Measurements from ENCODE around the gene CRISPLD2. TPM values are rescaled to one million over a fixed set of nuclear protein-coding genes. Genes with fewer than 3 reads are reported as not detected.

The CRISPLD2 gene
- total RNA-seq, 1 donor from 2014 or later, result not detected

DNA sequence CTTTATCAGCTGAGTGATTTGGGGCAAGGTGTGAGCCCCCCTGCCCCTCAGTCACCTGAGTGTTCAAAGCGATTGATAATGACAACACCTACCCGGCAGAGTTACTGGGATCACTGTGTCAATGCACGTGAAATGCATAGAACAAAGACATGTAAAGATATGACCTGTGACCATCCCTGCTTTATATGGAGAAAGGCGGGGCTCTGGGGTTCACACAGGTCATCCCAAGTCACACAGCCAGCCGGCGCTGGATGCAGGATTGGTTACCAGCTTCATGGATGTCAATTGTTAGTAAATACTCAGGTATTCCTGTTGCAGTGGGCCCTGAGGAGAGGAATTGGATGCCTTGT, 64.4 kb downstream of the CRISPLD2 start:
- no peaks in the 10 kb centered on the region for H3K36me3 Mint-ChIP-seq (ENCODE audit: low read depth)
- H3K27ac Mint-ChIP-seq, result no peak overlapping the region
- no peak overlapping the region for H3K4me3 Mint-ChIP-seq
- intact Hi-C loops (cut with micrococcal nuclease), result no loop called here
- DNase-seq (ENCODE audit: low spot score), result no peak
- no peaks in the 10 kb centered on the region for H3K4me1 Mint-ChIP-seq (ENCODE audit: low read depth)
- peaks cover 12% of the 10 kb centered on the region for H3K27me3 Mint-ChIP-seq (ENCODE audit: insufficient read depth)
- H3K9me3 Mint-ChIP-seq, result no peaks in the 10 kb centered on the region

DNA sequence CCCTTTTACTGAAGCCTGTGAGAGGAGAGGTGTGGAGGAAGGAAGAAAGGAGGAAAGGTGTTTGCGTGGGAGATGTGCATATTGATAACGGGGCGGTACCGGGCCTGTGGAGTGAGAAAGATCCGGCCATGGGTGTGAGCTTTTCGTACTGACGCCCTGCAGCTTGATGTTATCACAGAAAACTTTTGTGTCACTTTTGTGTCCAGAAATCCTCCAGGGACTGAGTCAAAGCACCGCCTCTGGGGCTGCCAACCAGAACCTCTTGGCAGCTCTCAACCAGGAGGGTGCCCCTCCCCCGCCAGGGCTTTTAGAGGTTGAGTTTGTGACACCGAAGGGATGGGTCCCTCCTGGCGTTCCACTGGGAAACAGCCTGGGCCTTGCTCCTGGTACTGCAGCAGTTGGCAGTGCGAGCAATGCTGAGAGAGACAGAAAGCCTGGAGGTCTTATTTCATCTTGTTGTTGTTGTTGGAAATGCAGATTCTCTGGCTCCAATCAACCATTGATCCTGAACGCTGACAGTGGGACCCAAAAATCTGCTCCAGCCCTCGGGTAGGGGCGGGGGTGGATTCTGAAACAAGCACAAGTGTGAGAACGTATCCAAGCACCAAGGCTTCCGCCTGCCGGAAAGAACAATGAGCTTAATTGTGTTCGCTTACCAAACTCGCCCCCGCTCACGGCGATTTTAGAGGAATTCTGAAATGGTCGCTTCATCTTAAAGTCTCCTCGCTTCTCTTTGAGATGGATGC, 65.0 kb downstream of the CRISPLD2 start:
- Mint-ChIP-seq H3K4me3 (no peak overlapping the region), H3K27me3 (ENCODE audit: insufficient read depth) (peaks cover 12% of the 10 kb centered on the region), H3K9me3 (no peaks in the 10 kb centered on the region), H3K4me1 (ENCODE audit: low read depth) (no peaks in the 10 kb centered on the region), H3K27ac (no peak overlapping the region), H3K36me3 (ENCODE audit: low read depth) (no peaks in the 10 kb centered on the region)
- intact Hi-C loops (cut with micrococcal nuclease), result no loop called here
- no peak for DNase-seq (ENCODE audit: low spot score)

DNA sequence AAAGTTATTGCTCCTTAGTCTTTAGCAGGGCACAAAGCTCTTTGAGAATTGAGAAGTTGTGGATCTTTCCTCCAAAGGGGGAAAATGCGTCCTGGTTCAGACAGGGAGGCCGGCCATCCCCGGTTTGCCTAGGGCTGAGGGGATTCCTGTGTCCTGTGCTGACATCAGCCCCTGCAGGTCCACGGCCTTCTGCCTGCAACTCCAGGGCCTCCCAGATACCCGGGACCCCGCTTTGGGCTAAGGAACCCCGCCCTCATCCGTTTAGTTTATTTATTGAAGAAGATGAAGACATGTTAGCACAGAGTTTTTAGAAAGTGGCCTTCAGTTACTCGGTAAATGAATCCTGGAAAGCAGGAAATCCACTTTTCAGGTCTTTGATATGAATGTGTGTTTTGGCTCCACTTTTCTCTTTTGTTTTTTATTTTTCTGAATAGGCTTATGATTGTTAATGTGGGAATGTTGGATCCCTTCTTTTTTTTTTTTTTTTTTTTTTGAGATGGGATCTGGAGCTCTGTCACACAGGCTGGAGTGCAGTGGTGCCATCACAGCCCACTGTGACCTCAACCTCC, 65.6 kb downstream of the CRISPLD2 start:
- no peak overlapping the region for H3K27ac Mint-ChIP-seq
- no peak for DNase-seq (ENCODE audit: low spot score)
- no peaks in the 10 kb centered on the region for H3K36me3 Mint-ChIP-seq (ENCODE audit: low read depth)
- H3K9me3 Mint-ChIP-seq, result no peaks in the 10 kb centered on the region
- no peaks in the 10 kb centered on the region for H3K4me1 Mint-ChIP-seq (ENCODE audit: low read depth)
- intact Hi-C loops (cut with micrococcal nuclease), result no loop called here
- no peak overlapping the region for H3K4me3 Mint-ChIP-seq
- peaks cover 12% of the 10 kb centered on the region for H3K27me3 Mint-ChIP-seq (ENCODE audit: insufficient read depth)

DNA sequence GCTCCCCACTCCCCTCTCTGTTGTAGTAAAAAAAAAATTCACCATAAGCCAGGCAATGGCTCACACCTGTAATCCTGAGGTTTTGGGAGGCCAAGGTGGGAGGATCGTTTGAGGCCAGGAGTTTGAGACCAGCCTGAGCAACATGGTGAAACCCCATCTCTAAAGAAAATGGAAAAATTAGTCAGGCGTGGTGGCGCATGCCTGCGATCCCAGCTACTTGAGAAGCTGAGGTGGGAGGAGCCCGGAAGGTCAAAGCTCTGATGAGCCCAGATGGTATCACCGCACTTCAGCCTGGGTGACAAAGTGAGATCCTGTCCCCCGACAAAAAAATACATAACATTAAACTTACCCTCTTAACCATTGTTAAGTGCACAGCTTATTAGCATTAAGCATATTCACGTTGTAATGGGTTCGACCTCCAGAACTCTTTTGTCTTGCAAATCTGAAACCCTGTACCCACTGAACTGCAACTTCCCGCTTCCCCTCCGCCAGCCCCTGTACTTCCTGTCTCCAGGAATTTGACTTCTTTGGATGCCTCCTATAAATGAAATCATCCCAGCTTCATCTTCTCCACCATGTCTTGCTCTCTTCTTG, 66.8 kb downstream of the CRISPLD2 start:
- H3K27me3 Mint-ChIP-seq (ENCODE audit: insufficient read depth), result peaks cover 12% of the 10 kb centered on the region
- H3K27ac Mint-ChIP-seq, result no peak overlapping the region
- no peak for DNase-seq (ENCODE audit: low spot score)
- no peaks in the 10 kb centered on the region for H3K9me3 Mint-ChIP-seq
- H3K4me3 Mint-ChIP-seq, result no peak overlapping the region
- intact Hi-C loops (cut with micrococcal nuclease), result no loop called here
- H3K36me3 Mint-ChIP-seq (ENCODE audit: low read depth), result no peaks in the 10 kb centered on the region
- H3K4me1 Mint-ChIP-seq (ENCODE audit: low read depth), result no peaks in the 10 kb centered on the region

DNA sequence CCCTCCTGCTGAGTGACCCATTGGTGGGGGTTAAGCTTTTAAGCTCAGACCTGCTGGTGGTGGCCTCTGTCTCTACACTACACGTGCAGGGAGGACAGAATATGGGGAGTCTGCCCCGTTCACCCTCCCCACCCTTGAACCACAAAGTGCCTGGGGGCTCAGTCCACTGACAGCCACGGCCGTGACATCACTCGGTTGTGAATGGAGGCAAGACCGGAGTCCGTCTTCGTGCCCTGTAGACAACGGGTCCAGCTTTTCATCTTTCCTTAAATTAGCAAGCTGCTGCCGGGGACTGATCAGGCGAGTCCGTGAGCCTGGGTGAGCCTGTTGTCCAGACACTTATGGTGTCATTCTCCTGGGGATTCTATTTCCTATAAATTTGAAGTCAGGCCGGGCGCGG, 67.4 kb downstream of the CRISPLD2 start:
- Mint-ChIP-seq H3K9me3 (no peaks in the 10 kb centered on the region), H3K27ac (no peak overlapping the region), H3K4me1 (ENCODE audit: low read depth) (no peaks in the 10 kb centered on the region), H3K36me3 (ENCODE audit: low read depth) (no peaks in the 10 kb centered on the region), H3K4me3 (no peak overlapping the region), H3K27me3 (ENCODE audit: insufficient read depth) (peaks cover 12% of the 10 kb centered on the region)
- intact Hi-C loops (cut with micrococcal nuclease), result no loop called here
- DNase-seq (ENCODE audit: low spot score), result no peak

DNA sequence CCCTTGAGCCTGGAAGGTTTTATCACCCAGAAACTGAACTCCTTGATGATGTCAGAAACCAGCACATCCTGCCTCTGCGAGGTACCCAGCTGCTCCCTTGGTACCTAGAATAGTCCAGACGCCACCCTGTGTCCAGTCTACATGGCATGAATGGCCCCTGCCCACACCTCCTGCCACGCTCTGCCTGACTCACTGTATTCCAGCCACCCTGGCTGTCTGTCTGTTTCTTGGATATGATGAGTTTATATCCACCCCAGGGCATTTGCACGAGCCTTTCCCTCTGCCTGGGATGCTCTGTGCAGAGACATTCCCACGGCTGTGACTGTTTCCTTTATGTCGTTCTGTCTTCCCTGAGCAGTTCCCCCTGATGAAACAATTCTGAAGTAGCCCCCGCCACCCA, 68.7 kb downstream of the CRISPLD2 start:
- Mint-ChIP-seq H3K4me1 (ENCODE audit: low read depth) (no peaks in the 10 kb centered on the region), H3K36me3 (ENCODE audit: low read depth) (no peaks in the 10 kb centered on the region)
- intact Hi-C loops (cut with micrococcal nuclease), result no loop called here

DNA sequence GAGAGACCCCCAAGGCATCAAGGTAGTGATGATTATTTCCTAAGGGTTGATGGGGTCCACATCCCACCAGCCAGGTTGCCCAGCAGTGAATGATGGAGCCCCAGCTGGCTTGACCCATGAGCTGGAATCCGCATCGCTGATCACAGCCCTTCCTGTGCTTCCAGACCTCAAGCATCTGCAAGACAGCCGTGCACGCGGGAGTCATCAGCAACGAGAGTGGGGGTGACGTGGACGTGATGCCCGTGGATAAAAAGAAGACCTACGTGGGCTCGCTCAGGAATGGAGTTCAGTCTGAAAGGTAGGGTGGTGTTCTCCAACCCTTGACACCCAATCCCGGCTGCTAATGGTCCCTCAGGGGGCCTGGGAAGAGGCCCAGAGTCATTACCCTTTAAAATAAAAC, 69.3 kb downstream of the CRISPLD2 start:
- H3K4me1 Mint-ChIP-seq (ENCODE audit: low read depth), result no peaks in the 10 kb centered on the region
- no peaks in the 10 kb centered on the region for H3K9me3 Mint-ChIP-seq
- no peak overlapping the region for H3K27ac Mint-ChIP-seq
- peaks cover 5% of the 10 kb centered on the region for H3K27me3 Mint-ChIP-seq (ENCODE audit: insufficient read depth)
- H3K36me3 Mint-ChIP-seq (ENCODE audit: low read depth), result no peaks in the 10 kb centered on the region
- intact Hi-C loops (cut with micrococcal nuclease), result no loop called here
- no peak overlapping the region for H3K4me3 Mint-ChIP-seq
- DNase-seq (ENCODE audit: low spot score), result no peak

More for the DNA sequence above, 68.7 kb downstream of the CRISPLD2 start:
- Mint-ChIP-seq H3K9me3 (no peaks in the 10 kb centered on the region), H3K4me3 (no peak overlapping the region), H3K27me3 (ENCODE audit: insufficient read depth) (peaks cover 5% of the 10 kb centered on the region), H3K27ac (no peak overlapping the region)
- no peak for DNase-seq (ENCODE audit: low spot score)

DNA sequence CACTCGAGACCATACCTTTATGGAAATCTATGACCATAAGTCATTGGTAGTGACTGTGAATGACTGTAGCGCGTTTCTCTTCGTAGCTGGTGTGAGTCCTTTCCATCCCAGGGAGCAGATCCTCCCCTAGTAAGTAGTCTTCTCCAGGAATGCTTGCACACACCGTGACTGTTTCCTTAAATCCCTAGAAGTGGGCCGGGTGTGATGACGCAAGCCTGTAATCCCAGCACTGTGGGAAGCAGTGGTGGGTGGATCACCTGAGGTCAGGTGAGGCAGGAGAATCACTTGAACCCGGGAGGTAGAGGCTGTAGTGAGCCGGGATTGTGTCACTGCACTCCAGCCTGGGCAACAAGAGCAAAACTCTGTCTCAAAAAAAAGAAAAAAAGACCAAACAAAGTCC, 70.6 kb downstream of the CRISPLD2 start:
- Mint-ChIP-seq H3K4me3 (no peak overlapping the region), H3K9me3 (no peaks in the 10 kb centered on the region), H3K36me3 (ENCODE audit: low read depth) (no peaks in the 10 kb centered on the region), H3K27me3 (ENCODE audit: insufficient read depth) (peaks cover 3% of the 10 kb centered on the region), H3K4me1 (ENCODE audit: low read depth) (no peaks in the 10 kb centered on the region), H3K27ac (no peak overlapping the region)
- intact Hi-C loops (cut with micrococcal nuclease), result no loop called here
- DNase-seq (ENCODE audit: low spot score), result no peak

DNA sequence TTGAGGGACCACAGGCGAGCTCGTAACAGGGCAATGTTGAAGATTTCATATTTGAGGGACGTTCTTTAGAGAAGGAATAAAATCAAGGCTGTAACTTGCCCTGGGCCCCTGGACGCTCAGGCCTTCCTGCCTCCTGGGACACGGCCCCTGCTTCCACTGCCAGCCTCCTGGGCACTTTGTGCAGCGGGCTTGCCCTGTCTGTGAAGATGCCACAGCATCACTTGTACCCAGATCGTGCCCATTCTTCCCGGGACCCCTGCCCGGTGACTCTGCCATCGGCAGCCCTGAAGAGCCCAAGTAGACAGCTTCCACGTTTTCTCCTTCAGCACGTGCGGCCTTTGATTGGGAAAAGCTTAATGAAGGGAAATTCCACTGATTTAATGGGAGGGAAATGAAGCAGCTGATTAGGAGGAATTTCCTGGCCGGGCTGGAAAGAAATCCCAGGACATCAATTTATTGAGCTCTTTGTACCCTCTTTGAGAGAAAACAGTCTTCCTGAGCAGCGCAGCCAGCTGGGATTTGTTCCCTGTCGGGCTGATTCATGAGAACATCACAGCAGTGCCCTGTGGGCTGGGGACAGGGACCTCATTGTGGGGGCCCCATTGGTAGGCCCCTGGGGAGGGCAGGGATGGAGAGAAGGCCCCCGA, 71.5 kb downstream of the CRISPLD2 start:
- intact Hi-C loops (cut with micrococcal nuclease), result no loop called here
- Mint-ChIP-seq H3K4me1 (ENCODE audit: low read depth) (no peaks in the 10 kb centered on the region), H3K27ac (no peak overlapping the region), H3K27me3 (ENCODE audit: insufficient read depth) (peaks cover 5% of the 10 kb centered on the region), H3K4me3 (no peak overlapping the region), H3K36me3 (ENCODE audit: low read depth) (no peaks in the 10 kb centered on the region), H3K9me3 (no peaks in the 10 kb centered on the region)
- no peak for DNase-seq (ENCODE audit: low spot score)

DNA sequence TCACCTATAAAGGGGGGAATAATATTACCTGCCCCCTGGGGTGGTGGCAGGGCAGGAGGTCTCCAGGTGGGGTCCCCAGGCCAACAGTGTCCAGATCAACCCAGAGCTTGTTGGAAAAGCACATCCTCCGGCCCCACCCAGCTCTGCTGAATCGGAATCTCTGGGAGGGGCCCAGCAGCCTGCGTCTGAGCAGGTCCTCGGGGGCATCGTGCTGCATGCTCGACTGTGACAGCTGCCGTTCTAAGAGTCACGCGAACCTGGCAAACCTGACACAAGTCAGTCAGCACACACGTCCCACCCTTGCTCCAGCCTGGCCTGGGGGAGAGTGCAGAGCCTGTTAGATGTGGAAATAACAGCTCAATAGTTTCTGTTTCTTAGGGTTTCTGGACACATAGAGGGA, 72.3 kb downstream of the CRISPLD2 start:
- DNase-seq (ENCODE audit: low spot score), result no peak
- Mint-ChIP-seq H3K4me3 (no peak overlapping the region), H3K9me3 (no peaks in the 10 kb centered on the region), H3K27ac (no peak overlapping the region), H3K4me1 (ENCODE audit: low read depth) (no peaks in the 10 kb centered on the region), H3K27me3 (ENCODE audit: insufficient read depth) (peaks cover 5% of the 10 kb centered on the region), H3K36me3 (ENCODE audit: low read depth) (no peaks in the 10 kb centered on the region)
- intact Hi-C loops (cut with micrococcal nuclease), result no loop called here

DNA sequence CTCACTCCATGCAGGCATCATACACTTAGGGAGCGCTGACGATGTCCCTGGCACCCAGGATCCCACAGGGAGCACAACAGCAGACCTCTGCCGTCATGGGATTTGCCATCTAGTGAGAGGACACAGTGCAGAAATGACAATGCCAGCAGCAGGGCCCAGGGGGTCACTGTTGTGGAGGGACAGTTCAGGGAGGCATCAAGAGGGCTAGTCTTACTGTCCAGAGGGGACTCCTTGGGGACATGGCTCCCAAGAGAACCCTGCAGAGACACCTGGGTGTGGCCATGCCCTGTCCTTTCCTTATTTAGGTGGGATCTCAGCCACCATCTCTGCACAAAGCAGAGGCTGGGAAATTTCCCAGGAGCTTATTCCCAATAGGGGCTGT, 73.7 kb downstream of the CRISPLD2 start:
- Mint-ChIP-seq H3K9me3 (peaks cover 3% of the 10 kb centered on the region), H3K36me3 (ENCODE audit: low read depth) (no peaks in the 10 kb centered on the region), H3K4me1 (ENCODE audit: low read depth) (peaks cover 3% of the 10 kb centered on the region), H3K27me3 (ENCODE audit: insufficient read depth) (peaks cover 4% of the 10 kb centered on the region), H3K27ac (no peak overlapping the region), H3K4me3 (no peak overlapping the region)
- intact Hi-C loops (cut with micrococcal nuclease), result no loop called here
- DNase-seq (ENCODE audit: low spot score), result no peak

DNA sequence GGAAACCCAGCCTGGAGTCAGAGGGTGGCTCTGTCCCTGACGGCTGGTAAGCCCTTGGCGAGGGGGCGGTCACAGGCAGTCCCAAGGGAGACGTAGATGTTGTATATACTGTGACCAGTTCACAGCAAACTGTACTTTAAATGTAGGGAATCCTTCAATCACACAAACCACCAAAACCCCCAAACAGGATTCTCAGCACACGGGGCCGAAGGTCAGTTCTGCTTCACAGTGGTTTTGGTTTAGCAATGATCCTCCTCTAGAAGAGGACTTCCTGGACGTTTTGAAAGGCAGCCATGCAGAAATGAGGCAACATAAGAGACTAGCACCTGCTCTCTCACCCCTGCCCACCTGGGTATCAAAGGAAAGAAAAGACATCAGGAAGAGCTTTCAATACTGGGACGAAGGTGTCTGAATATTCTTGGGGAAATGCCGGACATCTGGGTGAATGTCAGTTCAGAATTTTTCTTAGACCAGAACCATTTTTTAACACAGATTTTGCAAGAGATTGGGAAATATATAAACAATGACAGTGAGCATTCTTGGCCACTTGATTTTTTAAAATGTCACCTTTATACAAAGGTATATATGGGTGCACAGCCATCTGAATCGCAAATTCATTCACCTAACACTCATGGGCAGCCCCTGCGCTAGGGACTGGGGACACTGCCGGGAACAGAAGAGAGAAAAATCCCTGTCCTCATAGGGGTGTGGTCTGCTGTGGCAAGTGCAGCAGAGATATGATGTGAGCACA, 74.2 kb downstream of the CRISPLD2 start:
- Mint-ChIP-seq H3K4me3 (no peak overlapping the region), H3K36me3 (ENCODE audit: low read depth) (no peaks in the 10 kb centered on the region), H3K27ac (no peak overlapping the region), H3K9me3 (peaks cover 5% of the 10 kb centered on the region), H3K27me3 (ENCODE audit: insufficient read depth) (peaks cover 4% of the 10 kb centered on the region), H3K4me1 (ENCODE audit: low read depth) (peaks cover 5% of the 10 kb centered on the region)
- no peak for DNase-seq (ENCODE audit: low spot score)
- intact Hi-C loops (cut with micrococcal nuclease), result no loop called here

DNA sequence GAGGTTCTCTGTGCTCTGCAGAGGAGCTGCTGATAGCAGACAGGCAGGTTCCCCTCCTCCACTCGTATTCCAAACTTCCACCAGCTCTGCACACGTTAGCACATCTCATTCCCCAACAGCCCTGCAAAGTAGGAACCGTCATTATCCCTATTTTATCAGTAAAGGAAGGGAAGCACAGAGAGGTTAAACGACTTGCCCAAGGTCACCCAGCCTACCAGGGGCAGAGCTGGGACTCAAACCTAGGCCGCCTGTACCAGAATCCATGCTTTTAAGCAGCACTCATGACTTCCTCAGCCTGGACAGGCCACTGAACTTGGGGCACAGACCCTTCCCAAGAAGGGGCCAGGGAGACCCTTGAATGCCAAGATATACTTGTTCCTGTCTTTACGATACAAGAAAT, 75.2 kb downstream of the CRISPLD2 start:
- H3K27ac Mint-ChIP-seq, result no peak overlapping the region
- no peak for DNase-seq (ENCODE audit: low spot score)
- H3K9me3 Mint-ChIP-seq, result peaks cover 5% of the 10 kb centered on the region
- peaks cover 5% of the 10 kb centered on the region for H3K4me1 Mint-ChIP-seq (ENCODE audit: low read depth)
- H3K36me3 Mint-ChIP-seq (ENCODE audit: low read depth), result no peaks in the 10 kb centered on the region
- intact Hi-C loops (cut with micrococcal nuclease), result no loop called here
- peaks cover 4% of the 10 kb centered on the region for H3K27me3 Mint-ChIP-seq (ENCODE audit: insufficient read depth)
- no peak overlapping the region for H3K4me3 Mint-ChIP-seq
